Fibroblast of lung (primary cell): Measurements from ENCODE around the gene TMEM248.

Source experiments
- CTCF ChIP-seq, 2 donors: IDR thresholded peaks in 1 of 2; conservative IDR thresholded peaks in 1 of 2; 1 replicate in 1 of 2; 2 replicates in 1 of 2; pipeline ENCODE4 v1.5.1; 2011 to 2012; ENCODE audit warnings: low read length in 2 of 2, control low read depth in 1 of 2, inconsistent platforms in 1 of 2, low read depth in 1 of 2, mild to moderate bottlenecking in 1 of 2
- EZH2 ChIP-seq: IDR thresholded peaks from 2 replicates; pipeline ENCODE4 v1.5.1; 2012; ENCODE audit warnings: low read length, control low read depth, mild to moderate bottlenecking; ENCODE audit errors: missing control alignments

DNA sequence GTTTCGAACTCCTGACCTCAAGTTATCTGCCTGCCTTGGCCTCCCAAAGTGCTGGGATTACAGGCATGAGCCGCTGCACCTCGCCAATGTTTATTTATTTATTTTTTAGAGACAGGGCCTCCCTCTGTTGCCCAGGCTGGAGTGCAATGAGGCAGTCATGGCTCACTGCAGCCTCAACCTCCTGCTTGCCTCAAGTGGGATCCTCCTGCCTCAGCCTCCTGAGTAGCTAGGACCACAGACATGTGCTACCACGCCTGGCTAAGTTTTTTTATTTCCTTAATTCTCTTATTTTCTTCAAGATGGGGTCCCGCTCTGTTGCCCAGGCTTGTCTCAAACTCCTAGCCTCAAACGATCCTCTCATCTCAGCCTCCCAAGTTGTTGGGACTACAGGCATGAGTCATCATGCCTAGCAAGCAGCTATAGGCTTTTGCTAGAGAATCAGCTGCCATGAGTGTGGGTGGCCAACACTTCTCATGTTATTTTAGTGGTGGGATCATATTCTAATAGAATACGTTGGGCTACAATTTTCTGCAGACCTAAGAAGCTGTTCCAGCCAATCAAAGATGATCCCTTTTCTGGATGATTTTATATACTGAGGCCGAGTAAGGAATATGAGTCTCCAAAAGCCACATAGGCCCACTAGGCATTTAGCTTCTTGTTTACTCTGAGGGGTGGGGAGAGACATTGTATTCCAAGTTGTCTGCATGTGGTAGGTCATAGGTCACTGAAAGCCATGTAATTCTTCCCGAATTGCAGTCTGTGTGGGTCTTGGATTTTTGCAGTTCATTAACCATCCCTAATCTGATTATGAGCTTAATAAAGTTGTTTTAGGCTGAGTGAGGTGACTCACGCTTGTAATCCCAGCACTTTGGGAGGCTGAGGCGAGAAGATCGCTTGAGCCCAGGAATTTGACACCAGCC is 7.6 kb upstream of the TMEM248 start:
- TF ChIP-seq CTCF (conservative IDR thresholded peaks at IDR 0.05 in 1 of 2, IDR thresholded peaks at IDR 0.05 in 1 of 2; ENCODE audit: low read depth in 1 of 2, low read length in 2 of 2) (no peak), EZH2 (no peak)
